SK-N-SH (cell line): ENCODE measurements around the gene TPD52L1.

Source experiments
- MXI1 ChIP-seq: IDR thresholded peaks from 2 replicates; pipeline ENCODE4 v1.6.1; 2012; ENCODE audit warnings: mild to moderate bottlenecking, low read depth, low read length, improper control_type of control experiment
- POLR2AphosphoS5 ChIP-seq: IDR thresholded peaks from 2 replicates; pipeline ENCODE4 v1.6.1; 2012; ENCODE audit warnings: low read depth, low read length
- RAD21 ChIP-seq: IDR thresholded peaks from 2 replicates; pipeline ENCODE4 v1.6.1; 2012; ENCODE audit warnings: mild to moderate bottlenecking, low read length
- RFX5 ChIP-seq: IDR thresholded peaks from 2 replicates; pipeline ENCODE4 v1.6.1; 2012; ENCODE audit warnings: mild to moderate bottlenecking, improper control_type of control experiment, low read length
- USF1 ChIP-seq: IDR thresholded peaks from 2 replicates; pipeline ENCODE4 v1.4.0; 2012; ENCODE audit warnings: low read depth, borderline replicate concordance

- TF ChIP-seq RAD21 (no peak), RFX5 (no peak), POLR2AphosphoS5 (no peak), MXI1 (no peak), USF1 (no peak)
Observed at GRCh38 chr6:125258651-125259353, 105.2 kb downstream of the TPD52L1 start.
